ENCODE measurements around the gene PIP4K2A. TPM values are rescaled to one million over a fixed set of nuclear protein-coding genes. Genes with fewer than 3 reads are reported as not detected.

The PIP4K2A gene
- total RNA-seq, 2 donors from 2014 or later = 15.0 to 17.8 TPM

GRCh38 chr10:22631185-22631584 is 83.2 kb downstream of the PIP4K2A start:
- H3K27me3 ChIP-seq (ENCODE audit: control insufficient read depth, insufficient read depth, low read length, poor library complexity, severe bottlenecking) = no peaks in the 10 kb centered on the region
- Mint-ChIP-seq H3K4me1 (peaks cover 34% of the 10 kb centered on the region), H3K27me3 (ENCODE audit: insufficient read depth) (no peaks in the 10 kb centered on the region), H3K36me3 (ENCODE audit: low read depth) (no peaks in the 10 kb centered on the region), H3K27ac (no peak overlapping the region), H3K9me3 (no peaks in the 10 kb centered on the region), H3K4me3 (no peak overlapping the region)
- no peaks in the 10 kb centered on the region for H3K9me3 ChIP-seq (ENCODE audit: control insufficient read depth, low read length)
- H3K9ac ChIP-seq (ENCODE audit: extremely low read depth, low read length, poor library complexity, severe bottlenecking) = no peak overlapping the region
- no peaks in the 10 kb centered on the region for H3K36me3 ChIP-seq (ENCODE audit: control insufficient read depth, insufficient read depth, low read length)
- H3K4me3 ChIP-seq (ENCODE audit: low read length) = no peak overlapping the region
- no peak for DNase-seq
- no peak overlapping the region for H3K27ac ChIP-seq (ENCODE audit: low read depth, low read length)
- no peak for TF ChIP-seq CTCF (conservative IDR thresholded peaks at IDR 0.05)
- WGBS, 2 experiments (ENCODE audit: insufficient coverage in 1 of 2, insufficient read length in 1 of 2) = 78 to 100% methylated on average over 1 to 3 of the region's 3 CpGs
- no peaks in the 10 kb centered on the region for H3K4me1 ChIP-seq (ENCODE audit: control insufficient read depth, insufficient read depth, low read length)

GRCh38 chr10:22630234-22631174 is 83.9 kb downstream of the PIP4K2A start:
- Histone ChIP-seq H3K9ac (ENCODE audit: extremely low read depth, low read length, poor library complexity, severe bottlenecking) (no peak overlapping the region), H3K36me3 (ENCODE audit: control insufficient read depth, insufficient read depth, low read length) (no peaks in the 10 kb centered on the region), H3K27me3 (ENCODE audit: control insufficient read depth, insufficient read depth, low read length, poor library complexity, severe bottlenecking) (no peaks in the 10 kb centered on the region), H3K9me3 (ENCODE audit: control insufficient read depth, low read length) (no peaks in the 10 kb centered on the region), H3K4me1 (ENCODE audit: control insufficient read depth, insufficient read depth, low read length) (peaks cover 4% of the 10 kb centered on the region), H3K27ac (ENCODE audit: low read depth, low read length) (no peak overlapping the region), H3K4me3 (ENCODE audit: low read length) (no peak overlapping the region)
- DNase-seq = no peak
- Mint-ChIP-seq H3K27me3 (ENCODE audit: insufficient read depth) (no peaks in the 10 kb centered on the region), H3K36me3 (ENCODE audit: low read depth) (no peaks in the 10 kb centered on the region), H3K9me3 (no peaks in the 10 kb centered on the region), H3K4me1 (peaks cover 40% of the 10 kb centered on the region), H3K4me3 (no peak overlapping the region), H3K27ac (peak overlapping the region; percentile 62)
- 60 to 89% methylated on average over 2 to 7 of the region's 7 CpGs for WGBS, 2 experiments (ENCODE audit: insufficient coverage in 1 of 2, insufficient read length in 1 of 2)
- TF ChIP-seq CTCF (conservative IDR thresholded peaks at IDR 0.05) = no peak

- DNase-seq = no peak
- Mint-ChIP-seq H3K4me1 (peaks cover 45% of the 10 kb centered on the region), H3K9me3 (no peaks in the 10 kb centered on the region), H3K4me3 (no peak overlapping the region), H3K27ac (peak overlapping the region; percentile 41), H3K27me3 (ENCODE audit: insufficient read depth) (no peaks in the 10 kb centered on the region), H3K36me3 (ENCODE audit: low read depth) (no peaks in the 10 kb centered on the region)
- no peak overlapping the region for H3K27ac ChIP-seq (ENCODE audit: low read depth, low read length)
- H3K27me3 ChIP-seq (ENCODE audit: control insufficient read depth, insufficient read depth, low read length, poor library complexity, severe bottlenecking) = no peaks in the 10 kb centered on the region
- H3K36me3 ChIP-seq (ENCODE audit: control insufficient read depth, insufficient read depth, low read length) = no peaks in the 10 kb centered on the region
- no peaks in the 10 kb centered on the region for H3K9me3 ChIP-seq (ENCODE audit: control insufficient read depth, low read length)
- no peak overlapping the region for H3K4me3 ChIP-seq (ENCODE audit: low read length)
- H3K9ac ChIP-seq (ENCODE audit: extremely low read depth, low read length, poor library complexity, severe bottlenecking) = no peak overlapping the region
- TF ChIP-seq CTCF (conservative IDR thresholded peaks at IDR 0.05) = no peak
- peaks cover 4% of the 10 kb centered on the region for H3K4me1 ChIP-seq (ENCODE audit: control insufficient read depth, insufficient read depth, low read length)
- 91 to 95% methylated on average over 4 of the region's 4 CpGs for WGBS, 2 experiments (ENCODE audit: insufficient coverage in 1 of 2, insufficient read length in 1 of 2)
Observed at GRCh38 chr10:22629852-22630233, 84.5 kb downstream of the PIP4K2A start.
